HG02885 (cell line): ENCODE data around the gene PPM1E.
"Not testable (repeated sequence)": the region's sequence is repeated elsewhere in the genome, so short reads cannot be mapped to it uniquely, and the experiment has no call there.

Experiments used
- ATAC-seq: cut with Tn5 transposase; IDR thresholded peaks from one replicate; pipeline ENCODE4 v1.9.1; 2021; ENCODE audit warnings: mild to moderate bottlenecking; ENCODE audit not compliant: unreplicated experiment, poor library complexity

PPM1E gene

DNA sequence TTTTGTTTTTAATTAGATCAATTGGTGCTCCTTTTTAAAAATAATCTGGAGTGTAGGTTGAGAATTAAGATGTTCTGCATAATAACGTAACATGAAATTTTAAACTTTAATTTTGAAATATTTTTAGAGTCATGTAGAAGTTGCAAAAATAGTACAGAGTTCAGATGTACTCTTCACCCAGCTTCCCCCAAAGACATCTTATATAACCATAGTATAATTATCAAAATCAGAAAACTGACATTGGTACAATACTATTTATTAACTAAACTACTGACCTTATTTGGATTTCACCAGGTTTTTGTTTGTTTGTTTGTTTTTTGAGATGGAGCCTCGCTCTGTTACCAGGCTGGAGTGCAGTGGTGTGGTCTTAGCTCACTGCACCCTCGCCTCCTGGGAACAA, 76.9 kb downstream of the PPM1E start:
- ATAC-seq: no peak

DNA sequence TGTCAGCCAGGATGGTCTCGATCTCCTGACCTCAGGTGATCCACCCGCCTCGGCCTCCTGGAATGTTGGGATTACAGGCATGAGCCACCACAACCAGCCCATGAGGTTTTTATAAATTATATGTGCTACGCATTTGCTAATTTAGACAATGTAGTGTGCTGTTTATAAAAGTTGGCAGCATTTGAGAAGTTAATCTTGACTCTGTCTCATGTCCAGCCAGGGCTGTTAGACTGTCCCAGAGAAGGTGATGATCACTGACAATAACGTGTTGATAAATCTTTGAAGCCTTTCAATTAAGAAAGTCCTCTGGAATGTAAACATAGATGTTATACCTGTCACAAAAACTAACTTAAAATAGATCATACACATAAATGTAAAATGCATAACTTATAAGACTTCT, 82.0 kb downstream of the PPM1E start:
- no peak for ATAC-seq

DNA sequence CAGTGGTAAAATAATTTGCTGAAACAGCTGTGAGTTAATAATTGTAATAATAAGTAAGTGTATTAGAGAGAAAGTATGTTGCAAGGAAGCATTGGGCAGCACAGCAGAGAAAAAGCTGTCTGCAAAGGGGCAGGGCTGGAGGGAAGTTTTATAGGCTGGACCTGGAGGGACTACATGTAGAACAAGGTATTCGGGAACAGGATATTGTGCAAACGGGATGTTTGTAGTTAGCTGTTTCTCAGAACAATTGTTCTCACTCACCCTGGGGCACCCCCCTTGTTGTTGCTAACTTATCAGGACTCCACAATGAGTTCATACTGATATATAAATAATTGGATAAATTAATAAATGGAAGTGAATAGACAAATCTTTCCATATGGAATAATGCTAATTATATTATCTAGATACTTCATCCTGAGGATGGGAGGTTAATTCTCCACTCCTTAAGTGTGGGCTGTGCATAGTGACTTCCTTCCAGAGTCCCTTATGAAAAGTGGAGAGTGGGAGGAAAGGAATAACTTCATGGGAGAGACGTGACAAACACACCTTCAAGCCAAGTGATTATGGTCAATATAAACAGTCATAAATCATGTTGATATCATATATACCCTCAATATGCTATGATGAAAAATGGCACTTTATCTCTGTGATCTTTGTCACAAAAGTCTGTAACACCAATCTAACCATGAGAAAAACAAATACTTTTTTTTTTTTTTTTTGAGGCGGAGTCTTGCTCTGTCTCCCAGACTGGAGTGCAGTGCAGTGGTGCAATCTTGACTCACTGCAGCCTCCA, 85.4 kb downstream of the PPM1E start:
- ATAC-seq: no peak

DNA sequence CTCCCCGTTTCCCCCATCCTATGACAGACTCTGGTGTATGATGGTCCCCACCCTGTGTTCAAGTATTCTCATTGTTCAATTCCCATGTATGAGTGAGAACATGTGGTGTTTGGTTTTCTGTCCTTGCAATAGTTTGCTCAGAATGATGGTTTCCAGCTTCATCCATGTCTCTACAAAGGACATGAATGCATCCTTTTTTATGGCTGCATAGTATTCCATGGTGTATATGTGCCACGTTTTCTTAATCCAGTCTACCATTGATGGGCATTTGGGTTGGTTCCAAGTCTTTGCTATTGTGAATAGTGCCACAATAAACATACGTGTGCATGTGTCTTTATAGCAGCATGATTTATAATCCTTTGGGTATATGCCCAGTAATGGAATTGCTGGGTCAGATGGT, 90.8 kb downstream of the PPM1E start:
- not testable (repeated sequence) for ATAC-seq

DNA sequence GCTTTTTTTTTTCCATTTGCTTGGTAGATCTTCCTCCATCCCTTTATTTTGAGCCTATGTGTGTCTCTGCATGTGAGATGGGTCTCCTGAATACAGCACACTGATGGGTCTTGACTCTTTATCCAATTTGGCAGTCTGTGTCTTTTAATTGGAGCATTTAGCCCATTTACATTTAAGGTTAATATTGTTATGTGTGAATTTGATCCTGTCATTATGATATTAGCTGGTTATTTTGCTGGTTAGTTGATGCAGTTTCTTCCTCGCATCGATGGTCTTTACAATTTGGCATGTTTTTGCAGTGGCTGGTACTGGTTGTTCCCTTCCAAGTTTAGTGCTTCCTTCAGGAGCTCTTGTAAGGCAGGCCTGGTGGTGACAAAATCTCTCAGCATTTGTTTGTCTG, 94.5 kb downstream of the PPM1E start:
- ATAC-seq: not testable (repeated sequence)

DNA sequence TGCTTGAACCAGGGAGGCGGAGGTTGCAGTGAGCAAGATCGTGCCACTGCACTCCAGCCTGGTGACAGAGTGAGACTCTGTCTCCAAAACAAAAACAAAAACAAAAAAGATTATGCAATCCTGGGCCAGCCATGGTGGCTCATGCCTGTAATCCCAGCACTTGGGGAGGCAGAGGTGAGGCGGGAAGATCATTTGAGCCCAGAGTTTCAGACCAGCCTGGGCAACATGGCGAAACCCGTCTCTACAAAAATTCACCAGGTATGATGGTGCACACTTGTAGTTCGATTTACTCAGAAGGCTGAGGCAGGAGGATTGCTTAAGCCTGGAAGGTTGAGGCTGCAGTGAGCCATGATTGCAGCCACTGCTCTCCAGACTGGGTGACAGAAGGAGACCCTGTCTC, 109.6 kb downstream of the PPM1E start:
- no peak for ATAC-seq

DNA sequence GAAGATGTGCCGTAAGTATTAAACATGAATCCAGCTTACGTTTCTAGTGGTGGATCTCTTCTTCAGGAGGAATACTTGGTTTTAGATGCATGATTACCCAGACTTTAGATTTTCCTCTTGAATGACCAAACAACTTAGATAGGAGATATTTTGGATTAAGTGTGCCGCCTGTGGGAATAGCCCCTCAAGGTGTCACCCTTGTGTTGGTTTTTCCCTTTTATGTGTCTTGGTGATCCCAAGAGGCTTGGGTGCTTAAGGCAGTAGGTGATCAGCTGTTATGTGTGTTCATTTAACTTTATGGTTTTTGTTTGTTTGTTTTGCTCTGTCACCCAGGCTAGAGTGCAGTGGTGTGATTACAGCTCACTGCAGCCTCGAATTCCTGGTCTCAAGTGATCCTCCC, 115.1 kb downstream of the PPM1E start:
- ATAC-seq: no peak

DNA sequence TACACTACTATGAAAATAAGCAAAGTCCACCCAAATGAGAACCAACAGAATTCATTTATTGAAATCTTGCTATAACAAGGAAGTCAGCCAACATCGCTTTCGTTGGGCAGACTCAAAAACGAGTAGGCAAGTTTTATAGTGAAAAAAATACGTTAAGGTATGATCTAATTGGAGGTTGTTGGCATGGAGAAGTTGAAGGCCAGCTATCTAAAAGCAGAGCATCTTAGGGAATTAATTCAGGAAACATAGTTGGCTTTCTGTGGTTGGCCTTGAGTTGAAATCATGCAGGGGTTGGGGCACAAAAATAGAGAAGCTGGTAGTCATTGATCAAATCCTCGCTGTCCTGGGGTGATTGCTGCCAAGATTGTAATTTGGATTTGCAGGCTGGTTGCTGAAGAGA, 118.3 kb downstream of the PPM1E start:
- ATAC-seq: no peak

DNA sequence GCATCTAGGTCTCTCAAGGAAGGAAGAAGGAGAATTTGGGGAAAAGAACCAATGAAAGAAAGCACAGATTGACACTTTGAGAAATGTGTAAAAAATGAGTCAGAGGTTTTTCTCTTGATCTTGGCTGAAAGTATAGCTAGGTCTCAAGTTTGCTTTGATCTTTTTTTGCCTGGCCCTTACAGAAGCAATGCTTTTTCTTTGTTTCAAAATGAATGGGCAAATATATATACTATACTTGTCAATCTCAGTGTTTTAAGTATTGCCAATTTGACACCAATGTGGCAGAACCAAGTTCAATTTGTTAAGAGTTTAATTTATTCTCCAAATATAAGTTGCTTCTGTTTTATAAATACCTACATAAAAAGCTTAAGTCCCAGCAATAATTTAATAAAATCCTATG, 119.6 kb downstream of the PPM1E start:
- ATAC-seq: no peak

DNA sequence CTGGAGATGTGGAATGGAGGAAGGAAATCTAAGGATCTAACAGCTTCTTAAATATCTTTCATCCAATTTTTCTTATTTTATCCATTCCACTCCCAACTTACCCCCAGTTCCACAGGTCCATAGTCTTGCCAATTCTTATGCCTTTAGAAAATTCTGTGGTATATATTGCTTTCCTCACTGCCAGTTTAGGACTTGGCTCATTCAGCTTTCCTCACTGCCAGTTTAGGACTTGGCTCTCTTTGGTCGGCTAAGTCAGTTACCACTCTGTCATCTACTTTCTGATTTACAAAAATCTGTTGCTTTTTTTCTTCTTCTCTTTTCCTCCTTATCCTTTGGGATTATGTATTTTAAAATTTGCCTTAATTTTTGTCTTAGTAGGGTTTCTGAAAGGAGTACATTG, 128.5 kb downstream of the PPM1E start:
- ATAC-seq: no peak

DNA sequence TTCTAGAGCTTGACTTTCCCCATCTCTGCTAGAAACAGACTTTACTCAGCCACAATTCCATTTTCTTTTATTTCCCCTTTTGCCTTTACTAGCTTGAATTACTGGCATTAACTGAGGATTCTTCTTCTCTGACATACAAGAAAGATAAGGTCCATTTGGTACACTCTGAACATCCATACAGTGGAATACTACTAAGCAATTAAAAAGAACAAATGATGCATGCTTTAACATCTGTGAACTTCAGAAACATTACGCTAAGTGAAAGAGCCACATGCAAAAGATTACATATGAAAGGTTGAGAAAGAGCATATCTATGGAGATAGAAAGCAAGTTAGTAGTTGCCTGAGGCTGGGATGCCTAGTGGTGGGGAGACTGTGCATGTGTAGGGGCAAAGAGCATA, 130.9 kb downstream of the PPM1E start:
- no peak for ATAC-seq

DNA sequence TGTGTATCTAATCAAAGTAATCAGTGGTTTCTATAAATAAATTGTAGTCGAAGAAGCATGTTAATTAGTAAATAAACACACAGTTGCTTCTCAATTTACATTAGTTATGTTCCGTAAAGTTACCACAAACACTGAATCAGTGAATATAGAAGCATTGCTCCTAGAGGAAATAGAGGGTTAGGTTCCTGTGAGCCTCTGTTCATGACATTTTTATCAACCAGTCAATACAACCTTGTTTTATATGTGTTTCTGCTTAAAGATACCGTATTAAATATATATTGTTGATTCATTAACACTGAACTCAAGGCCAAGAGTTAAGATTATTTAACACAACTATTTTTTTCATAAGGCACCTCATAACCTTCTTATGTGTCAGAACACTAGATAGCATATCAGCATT, 134.3 kb downstream of the PPM1E start:
- no peak for ATAC-seq

DNA sequence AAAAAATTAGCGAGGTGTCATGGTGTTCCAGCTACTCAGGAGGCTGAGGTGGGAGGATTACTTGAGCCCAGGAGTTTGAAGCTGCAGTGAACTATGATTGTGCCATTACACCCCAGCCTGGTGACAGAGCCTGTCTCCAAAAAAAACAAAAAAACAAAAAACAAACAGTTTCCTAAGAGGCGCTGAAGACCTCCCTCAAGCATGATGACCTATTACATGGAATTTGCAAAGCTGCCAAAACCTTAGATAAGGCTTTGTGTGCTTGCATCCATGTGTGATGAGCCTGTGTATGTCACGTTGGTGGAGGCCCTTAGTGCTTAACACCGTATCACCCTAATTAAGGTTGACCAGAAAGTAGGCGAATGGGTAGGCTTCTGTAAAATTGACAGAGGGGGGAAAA, 143.5 kb downstream of the PPM1E start:
- no peak for ATAC-seq

DNA sequence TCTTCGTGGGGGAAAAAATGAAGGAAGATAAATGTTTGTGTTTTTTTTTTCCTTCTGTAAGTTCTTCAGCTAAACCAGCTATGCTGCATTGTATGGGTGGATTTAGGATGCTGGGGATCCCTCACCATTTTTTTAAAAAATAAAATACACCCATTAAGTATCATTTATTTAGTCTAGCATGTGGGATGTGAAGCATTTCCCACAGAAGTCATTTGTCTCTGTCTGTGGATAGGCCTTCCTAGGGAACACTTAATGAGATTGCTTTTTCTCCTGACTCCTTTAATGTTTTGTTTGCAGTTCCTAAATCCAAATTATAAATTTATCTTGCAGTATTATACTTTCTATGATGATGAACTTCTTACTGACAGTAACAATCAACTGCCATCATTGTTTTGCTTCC, 146.7 kb downstream of the PPM1E start:
- no peak for ATAC-seq

DNA sequence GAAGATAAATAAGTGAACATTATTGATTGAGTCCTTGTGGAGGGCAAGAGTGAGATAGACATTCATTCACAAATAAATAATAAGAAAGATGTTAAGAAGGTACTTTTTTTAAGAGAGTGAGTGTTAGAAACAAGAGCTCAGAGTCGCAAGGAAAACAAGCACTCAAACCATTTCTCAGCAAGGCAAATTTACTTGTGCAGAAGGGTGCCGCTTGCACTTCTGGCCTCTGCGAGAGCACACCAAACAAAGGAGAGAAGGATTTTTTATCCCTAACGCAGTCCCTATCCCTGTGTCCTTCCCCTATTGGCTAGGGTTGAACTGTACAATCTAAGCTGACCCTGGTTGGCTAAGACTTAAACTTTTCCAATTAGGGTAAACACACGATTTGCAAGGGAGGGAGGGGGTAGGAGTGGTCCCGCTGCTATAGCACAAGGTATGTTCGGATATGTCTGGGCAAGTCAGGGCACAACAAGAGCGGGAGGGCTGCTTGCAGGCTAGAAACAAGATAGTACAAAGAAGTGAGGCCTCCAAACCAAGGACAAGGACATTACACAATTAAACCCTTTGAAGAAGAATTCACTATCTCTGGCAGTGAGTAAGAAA, 156.2 kb downstream of the PPM1E start:
- ATAC-seq: no peak

DNA sequence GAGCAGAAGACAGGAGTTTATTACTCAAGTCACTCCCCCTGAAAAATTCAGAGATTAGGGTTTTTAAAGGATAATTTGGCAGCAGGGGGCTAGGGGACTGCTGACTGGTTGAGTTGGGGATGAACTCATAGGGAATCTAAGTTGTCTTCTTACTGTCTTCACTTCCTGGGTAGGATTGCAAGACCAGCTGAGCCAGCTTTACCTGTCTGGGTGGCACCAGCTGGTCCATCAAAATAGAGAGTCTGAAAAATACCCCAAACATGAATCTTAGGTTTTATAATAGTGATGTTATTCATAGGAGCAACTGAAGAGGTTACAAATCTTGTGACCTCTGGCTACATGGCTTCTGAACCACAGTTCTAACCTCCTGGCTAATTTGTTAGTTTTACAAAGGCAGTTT, 157.9 kb downstream of the PPM1E start:
- no peak for ATAC-seq

DNA sequence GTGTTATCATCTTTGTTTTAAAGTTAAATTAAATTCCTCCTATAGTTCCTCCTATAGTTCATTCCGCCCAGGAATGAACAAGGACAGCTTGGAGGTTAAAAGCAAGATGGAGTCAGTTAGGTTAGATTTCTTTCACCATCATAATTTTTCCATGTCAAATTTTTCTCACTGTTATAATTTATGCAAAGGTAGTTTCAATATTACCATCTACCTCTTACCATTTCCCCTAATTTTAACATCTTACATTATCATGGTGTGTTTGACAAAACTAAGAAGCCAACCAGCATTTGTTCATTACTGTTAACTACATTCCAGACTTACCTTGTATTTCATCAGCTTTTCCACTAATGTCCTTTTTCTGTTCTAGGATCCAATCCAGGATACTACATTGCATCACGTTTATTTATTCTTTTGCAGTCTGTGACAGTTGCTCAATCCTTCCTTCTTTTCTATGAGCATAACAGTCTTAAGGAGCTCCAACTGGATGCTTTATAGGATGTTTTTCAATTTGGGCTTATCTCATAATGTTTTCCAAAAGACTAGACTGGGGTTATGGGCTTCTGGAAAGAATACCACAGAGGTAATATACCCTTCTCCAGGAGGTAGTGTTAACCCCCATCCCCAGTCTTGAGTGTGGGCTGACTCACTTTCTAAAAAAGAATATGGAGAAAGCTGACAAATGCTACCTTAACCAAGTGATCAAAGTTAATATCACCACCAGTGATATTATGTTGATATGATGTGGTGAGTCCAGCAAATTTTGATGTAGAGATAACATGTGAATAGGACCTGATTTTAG, 158.5 kb downstream of the PPM1E start:
- no peak for ATAC-seq

DNA sequence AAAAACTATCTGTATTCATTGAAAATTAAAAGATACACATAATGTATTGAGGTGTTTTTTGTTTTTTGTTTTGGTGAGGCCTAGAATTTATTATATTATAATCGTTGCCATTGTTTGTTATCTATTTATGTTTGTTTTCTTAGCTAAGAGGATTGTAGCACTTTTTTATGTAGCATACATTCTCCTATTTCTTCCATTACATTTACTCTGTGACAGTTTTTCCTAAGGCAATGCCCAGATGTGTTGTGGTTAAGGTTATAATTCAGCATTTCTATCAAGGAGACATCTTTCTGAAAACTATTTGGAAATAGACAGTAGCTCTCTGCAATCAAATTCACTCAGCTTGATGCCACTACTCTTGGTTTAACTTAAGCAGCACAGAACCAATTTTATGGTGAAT, 161.6 kb downstream of the PPM1E start:
- no peak for ATAC-seq

DNA sequence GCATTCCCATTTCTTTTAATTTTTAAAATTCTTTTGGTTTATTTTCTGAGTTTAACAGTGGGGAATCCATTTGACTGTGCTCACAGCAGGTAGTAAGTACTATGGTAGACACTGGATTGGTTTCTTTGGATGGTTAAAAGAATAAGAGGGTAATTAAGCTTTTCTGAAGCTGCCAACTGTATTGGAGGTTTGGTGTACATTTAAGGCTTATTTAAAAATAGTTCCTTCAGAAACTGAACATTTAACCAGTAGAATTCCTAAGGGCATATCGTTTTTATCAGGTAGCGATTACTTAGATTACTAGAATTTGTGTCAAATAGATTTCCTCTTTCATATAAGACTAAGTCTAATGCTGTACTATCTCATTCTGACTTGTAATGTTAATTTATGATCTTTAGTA, 162.4 kb downstream of the PPM1E start:
- no peak for ATAC-seq

DNA sequence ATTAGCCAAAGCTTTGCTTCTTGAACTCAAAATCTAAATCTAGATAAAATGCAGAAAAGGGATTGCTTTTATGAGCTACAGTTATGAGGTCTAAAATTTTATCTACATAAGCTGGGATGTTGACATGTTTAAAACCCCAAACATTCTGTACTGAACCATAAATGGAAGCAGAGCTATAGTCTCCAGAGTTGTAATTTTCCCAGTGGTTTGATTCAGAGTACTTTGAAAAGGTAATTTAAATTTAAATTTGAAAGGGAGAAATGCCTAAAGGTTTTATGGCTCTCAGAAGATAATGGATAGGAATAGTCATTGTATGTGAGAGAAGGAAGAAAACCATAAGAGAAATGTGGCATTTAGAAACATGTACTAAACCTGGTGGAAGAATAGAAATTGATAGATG, 163.2 kb downstream of the PPM1E start:
- no peak for ATAC-seq

DNA sequence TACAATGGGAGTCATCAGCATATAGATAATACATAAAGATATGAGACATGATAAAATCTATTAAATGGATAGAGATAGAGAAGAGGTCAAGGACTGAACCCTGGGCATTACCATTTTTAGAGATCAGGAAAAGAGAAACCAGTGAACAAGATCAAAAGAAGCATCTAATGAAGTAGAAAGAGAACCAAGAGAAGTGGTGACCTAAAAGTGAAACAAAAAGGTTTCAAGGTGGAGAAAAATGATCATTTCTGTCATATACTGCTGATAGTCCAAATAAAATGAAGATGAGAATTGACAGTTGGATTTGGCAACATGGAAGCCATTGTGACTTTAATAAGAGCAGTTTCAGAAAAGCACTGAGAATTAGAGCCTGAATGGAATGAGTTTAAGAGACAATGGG, 165.1 kb downstream of the PPM1E start:
- no peak for ATAC-seq
